GM12865 (cell line): ENCODE data around the gene NFIC.
"Not testable (repeated sequence)": the region's sequence is repeated elsewhere in the genome, so short reads cannot be mapped to it uniquely, and the experiment has no call there.

Source experiments
- DNase-seq: peaks from one replicate; pipeline ENCODE4 v3.0.0; 2010; ENCODE audit warnings: low read depth
- H3K4me3 ChIP-seq: 2 replicates; pipeline ENCODE4 v1.5.1; 2011; ENCODE audit warnings: mild to moderate bottlenecking, low read depth, low read length, control low read depth
- CTCF ChIP-seq: IDR thresholded peaks from 2 replicates; pipeline ENCODE4 v1.5.1; 2011; ENCODE audit warnings: low read length, control low read depth, low read depth, inconsistent platforms; ENCODE audit not compliant: insufficient read depth; ENCODE audit errors: missing control alignments

The NFIC gene

GRCh38 chr19:3382460-3383100 is 16.2 kb downstream of the NFIC start:
- DNase-seq, result no peak
- no peak for TF ChIP-seq CTCF
- H3K4me3 ChIP-seq, result no peak overlapping the region

DNA sequence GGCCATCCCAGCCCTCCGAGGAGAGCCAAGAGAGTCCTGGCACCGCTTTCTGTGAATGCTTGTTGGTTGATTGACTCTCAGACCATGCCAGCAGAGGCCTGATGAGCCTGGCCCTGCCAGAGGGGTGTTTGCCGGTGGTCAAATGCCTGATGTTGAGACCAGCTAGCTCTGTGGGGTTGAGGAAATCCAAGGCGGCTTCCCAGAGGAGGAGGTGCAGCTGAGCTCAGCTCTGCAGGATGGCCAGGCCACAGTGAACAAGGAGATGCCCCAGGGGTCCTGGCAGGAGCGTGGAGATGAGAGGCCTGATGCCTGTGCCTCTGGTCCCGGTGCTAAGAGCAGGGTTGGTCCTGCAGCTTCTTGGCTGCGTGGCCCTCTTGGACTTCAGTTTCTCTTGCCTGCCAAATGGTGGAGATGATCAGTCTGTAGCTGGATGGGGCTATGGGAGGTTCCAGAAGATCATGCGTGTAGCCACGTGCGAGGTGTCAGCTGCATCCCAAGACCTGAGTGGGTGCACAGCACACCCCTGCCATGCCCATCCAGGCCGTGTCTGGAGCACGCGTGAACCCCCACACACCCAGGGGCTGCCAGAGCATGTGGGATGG is 16.8 kb downstream of the NFIC start:
- TF ChIP-seq CTCF, result no peak

DNA sequence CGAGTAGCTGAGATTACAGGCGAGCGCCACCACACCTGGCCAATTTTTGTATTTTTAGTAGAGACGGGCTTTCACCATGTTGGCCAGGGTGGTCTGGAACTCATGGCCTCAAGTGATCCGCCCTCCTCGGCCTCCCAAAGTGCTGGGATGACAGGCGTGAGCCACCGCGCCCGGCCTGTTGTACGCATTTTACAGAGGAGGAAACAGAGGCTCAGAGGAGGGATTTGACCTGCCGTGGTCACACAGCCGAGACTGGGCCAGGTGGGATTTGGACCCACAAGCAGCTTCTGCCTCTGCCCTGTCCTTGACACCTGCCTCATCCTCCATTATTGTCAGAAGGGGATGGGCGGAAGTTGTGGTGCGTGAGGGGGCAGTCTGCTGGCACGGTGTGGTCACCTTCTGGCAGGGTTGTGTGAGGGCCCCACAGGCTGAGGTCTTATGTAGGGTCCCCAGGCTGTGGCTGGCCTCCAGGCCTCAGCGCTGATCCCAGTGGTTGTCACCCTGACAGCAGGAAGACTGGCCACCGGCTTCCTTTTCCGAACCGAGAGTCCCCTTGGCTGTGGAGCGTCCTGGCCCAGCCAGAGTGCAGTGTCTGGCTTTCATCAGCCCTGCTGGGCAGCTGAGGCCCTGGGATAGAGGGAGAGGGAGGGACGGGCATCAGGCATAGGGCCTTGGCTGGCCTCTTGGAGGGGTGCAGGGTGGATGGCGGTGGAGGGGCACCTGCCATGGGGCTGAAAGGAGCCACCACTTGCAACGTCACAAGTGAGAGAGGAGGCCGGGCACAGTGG is 20.3 kb downstream of the NFIC start:
- TF ChIP-seq CTCF, result no peak
- no peak for DNase-seq
- H3K4me3 ChIP-seq, result no peak overlapping the region

More for the DNA sequence above, 16.8 kb downstream of the NFIC start:
- no peak for DNase-seq
- H3K4me3 ChIP-seq, result no peak overlapping the region

DNA sequence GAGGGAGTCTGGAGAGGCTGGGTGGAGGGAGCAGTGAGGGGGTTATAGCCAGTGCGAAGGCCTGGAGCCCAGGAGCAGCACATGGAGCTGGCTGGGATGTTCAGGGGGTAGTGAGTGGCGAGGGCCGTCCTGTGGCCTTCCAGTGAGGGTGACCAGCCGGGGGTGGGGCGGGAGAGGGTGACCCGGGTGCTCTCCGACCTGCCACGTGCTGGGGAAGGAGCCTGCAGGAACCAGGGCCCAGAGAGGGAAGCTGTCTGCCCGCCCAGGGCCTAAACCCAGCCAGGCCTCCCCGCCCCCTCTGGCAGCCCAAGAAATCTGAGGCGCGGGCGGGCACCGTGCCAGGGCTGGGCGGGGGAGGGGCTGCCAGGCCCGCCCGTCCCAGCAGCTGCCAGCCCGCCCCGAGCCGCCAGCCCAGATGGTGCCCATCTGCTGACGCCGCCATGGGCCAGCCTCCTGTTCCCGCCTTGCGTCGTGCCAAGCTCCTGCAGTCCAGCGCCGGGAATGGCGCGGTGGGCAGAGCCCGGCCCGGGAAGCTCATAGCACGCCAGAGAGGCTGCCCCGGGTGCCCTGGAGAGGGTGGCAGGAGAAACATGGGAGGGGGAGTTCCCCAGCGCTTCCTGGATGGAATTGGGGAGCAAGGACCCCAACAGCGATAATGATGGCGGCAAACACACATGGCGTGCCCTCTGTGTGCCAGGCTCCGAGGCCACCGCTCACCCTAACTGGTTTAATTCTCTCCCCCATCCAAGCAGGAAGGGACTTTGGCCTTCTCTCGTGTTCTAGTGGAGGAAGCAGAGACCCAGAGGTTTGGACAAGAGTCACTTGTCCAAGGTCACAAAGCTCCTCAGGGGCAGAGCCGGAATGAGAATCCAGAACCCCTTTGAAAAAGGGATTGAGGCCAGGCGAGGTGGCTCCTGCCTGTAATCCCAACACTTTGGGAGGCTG is 21.5 kb downstream of the NFIC start:
- no peak for DNase-seq
- no peak for TF ChIP-seq CTCF
- no peak overlapping the region for H3K4me3 ChIP-seq

DNA sequence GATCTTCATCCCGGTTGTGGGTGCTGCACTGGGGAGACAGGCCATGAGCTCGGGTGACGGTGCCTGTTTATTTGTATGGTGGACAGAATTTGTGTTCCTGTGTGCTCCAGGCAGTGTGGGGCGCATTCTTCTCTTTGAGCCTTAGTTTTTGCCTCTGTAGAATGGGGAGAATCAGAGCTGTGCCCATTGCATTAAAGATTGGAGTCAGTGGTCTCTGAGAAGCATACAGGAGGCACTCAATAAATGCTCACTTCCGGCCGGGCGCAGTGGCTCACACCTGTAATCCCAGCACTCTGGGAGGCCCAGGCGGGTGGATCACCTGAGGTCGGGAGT is 23.0 kb downstream of the NFIC start:
- no peak overlapping the region for H3K4me3 ChIP-seq
- no peak for TF ChIP-seq CTCF

GRCh38 chr19:3389876-3390371 is 23.5 kb downstream of the NFIC start:
- TF ChIP-seq CTCF, result no peak
- DNase-seq, result no peak
- H3K4me3 ChIP-seq, result no peak overlapping the region

More for the DNA sequence above, 23.0 kb downstream of the NFIC start:
- no peak for DNase-seq

GRCh38 chr19:3391911-3392310 is 25.5 kb downstream of the NFIC start:
- DNase-seq, H3K4me3 ChIP-seq: not testable (repeated sequence)
